Measurements from ENCODE around the gene ZNF787. TPM values are rescaled to one million over a fixed set of nuclear protein-coding genes. Genes with fewer than 3 reads are reported as not detected.

ZNF787 gene
- total RNA-seq, 1 donor from 2014 or later: 33.9 TPM

DNA sequence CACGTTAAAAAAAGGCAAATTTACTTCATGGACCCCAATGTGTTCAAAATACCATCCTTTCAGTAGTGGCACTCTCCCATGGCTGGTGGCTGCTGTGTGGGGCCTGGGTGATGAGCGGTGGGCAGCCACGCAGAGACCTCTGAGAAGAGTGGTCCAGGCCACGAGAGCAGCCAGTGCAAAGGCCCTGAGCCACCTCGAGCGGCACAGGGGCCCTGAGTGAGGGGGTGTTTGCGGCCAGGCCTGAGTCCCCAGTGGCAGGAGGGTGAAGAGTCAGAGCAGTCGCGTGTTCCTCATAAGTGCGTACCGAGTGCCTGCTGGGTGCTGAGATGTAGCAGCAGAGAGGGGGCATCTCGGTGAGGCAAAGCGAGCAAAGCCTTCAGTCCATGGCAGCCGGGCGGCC is 27.0 kb upstream of the ZNF787 start:
- H3K36me3 Mint-ChIP-seq (ENCODE audit: insufficient read depth): peaks cover 18% of the 10 kb centered on the region
- no peak for DNase-seq (ENCODE audit: low spot score, unreplicated experiment)
- no peaks in the 10 kb centered on the region for H3K9me3 Mint-ChIP-seq (ENCODE audit: low read depth)
- TF ChIP-seq, protein P1, sequence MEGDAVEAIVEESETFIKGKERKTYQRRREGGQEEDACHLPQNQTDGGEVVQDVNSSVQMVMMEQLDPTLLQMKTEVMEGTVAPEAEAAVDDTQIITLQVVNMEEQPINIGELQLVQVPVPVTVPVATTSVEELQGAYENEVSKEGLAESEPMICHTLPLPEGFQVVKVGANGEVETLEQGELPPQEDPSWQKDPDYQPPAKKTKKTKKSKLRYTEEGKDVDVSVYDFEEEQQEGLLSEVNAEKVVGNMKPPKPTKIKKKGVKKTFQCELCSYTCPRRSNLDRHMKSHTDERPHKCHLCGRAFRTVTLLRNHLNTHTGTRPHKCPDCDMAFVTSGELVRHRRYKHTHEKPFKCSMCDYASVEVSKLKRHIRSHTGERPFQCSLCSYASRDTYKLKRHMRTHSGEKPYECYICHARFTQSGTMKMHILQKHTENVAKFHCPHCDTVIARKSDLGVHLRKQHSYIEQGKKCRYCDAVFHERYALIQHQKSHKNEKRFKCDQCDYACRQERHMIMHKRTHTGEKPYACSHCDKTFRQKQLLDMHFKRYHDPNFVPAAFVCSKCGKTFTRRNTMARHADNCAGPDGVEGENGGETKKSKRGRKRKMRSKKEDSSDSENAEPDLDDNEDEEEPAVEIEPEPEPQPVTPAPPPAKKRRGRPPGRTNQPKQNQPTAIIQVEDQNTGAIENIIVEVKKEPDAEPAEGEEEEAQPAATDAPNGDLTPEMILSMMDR (IDR thresholded peaks at IDR 0.05; ENCODE audit: unreplicated experiment): no peak
- no peak overlapping the region for H3K27ac Mint-ChIP-seq
- H3K27me3 Mint-ChIP-seq: no peaks in the 10 kb centered on the region
- peaks cover 18% of the 10 kb centered on the region for H3K4me1 Mint-ChIP-seq (ENCODE audit: low read depth)
- H3K4me3 Mint-ChIP-seq (ENCODE audit: low read depth): no peak overlapping the region

GRCh38 chr19:56147307-56147706 is 26.2 kb upstream of the ZNF787 start:
- TF ChIP-seq, protein P1 (IDR thresholded peaks at IDR 0.05; ENCODE audit: unreplicated experiment): no peak
- Mint-ChIP-seq H3K4me3 (ENCODE audit: low read depth) (no peak overlapping the region), H3K4me1 (ENCODE audit: low read depth) (peaks cover 23% of the 10 kb centered on the region), H3K36me3 (ENCODE audit: insufficient read depth) (peaks cover 16% of the 10 kb centered on the region), H3K27ac (no peak overlapping the region), H3K27me3 (no peaks in the 10 kb centered on the region), H3K9me3 (ENCODE audit: low read depth) (no peaks in the 10 kb centered on the region)
- DNase-seq (ENCODE audit: low spot score, unreplicated experiment): no peak

DNA sequence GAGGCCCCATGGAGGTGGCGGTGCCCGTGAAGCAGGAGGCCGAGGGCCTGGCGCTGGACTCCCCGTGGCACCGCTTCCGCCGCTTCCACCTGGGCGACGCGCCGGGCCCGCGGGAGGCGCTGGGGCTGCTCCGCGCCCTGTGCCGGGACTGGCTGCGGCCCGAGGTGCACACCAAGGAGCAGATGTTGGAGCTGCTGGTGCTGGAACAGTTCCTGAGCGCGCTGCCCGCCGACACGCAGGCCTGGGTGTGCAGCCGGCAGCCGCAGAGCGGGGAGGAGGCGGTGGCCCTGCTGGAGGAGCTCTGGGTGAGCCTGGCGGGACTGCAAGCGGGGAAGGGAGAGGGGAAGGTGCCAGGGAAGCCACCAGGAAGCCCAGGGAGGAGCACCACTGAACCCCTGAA is 25.8 kb upstream of the ZNF787 start:
- Mint-ChIP-seq H3K27ac (no peak overlapping the region), H3K27me3 (no peaks in the 10 kb centered on the region)

DNA sequence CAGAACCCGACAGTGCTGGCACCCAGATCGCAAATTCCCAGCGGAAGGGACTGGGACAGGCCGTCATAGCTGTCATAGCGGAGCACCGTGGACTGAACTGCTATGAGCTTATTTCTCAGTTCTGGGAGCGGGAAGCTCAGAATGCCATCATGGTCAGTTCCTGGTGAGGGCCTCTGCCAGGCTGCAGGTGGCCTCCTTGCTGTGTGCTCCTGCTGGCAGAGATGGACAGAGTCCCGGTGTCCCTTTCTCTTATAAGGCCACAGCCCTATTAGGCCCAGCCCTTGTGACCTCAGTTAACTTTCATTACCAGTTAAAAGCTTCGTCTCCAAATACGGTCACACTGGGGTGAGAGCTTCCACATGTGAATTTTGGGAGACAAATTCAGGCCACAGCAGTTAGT is 24.6 kb upstream of the ZNF787 start:
- H3K27ac Mint-ChIP-seq: no peak overlapping the region
- H3K36me3 Mint-ChIP-seq (ENCODE audit: insufficient read depth): peaks cover 16% of the 10 kb centered on the region
- peaks cover 26% of the 10 kb centered on the region for H3K4me1 Mint-ChIP-seq (ENCODE audit: low read depth)
- H3K4me3 Mint-ChIP-seq (ENCODE audit: low read depth): no peak overlapping the region
- no peaks in the 10 kb centered on the region for H3K9me3 Mint-ChIP-seq (ENCODE audit: low read depth)
- no peak for DNase-seq (ENCODE audit: low spot score, unreplicated experiment)
- no peaks in the 10 kb centered on the region for H3K27me3 Mint-ChIP-seq
- TF ChIP-seq, protein P1 (IDR thresholded peaks at IDR 0.05; ENCODE audit: unreplicated experiment): no peak

More for the DNA sequence above, 25.8 kb upstream of the ZNF787 start:
- TF ChIP-seq, protein P1 (IDR thresholded peaks at IDR 0.05; ENCODE audit: unreplicated experiment): no peak
- DNase-seq (ENCODE audit: low spot score, unreplicated experiment): no peak
- H3K4me3 Mint-ChIP-seq (ENCODE audit: low read depth): no peak overlapping the region
- peaks cover 25% of the 10 kb centered on the region for H3K4me1 Mint-ChIP-seq (ENCODE audit: low read depth)
- peaks cover 16% of the 10 kb centered on the region for H3K36me3 Mint-ChIP-seq (ENCODE audit: insufficient read depth)
- no peaks in the 10 kb centered on the region for H3K9me3 Mint-ChIP-seq (ENCODE audit: low read depth)

- Mint-ChIP-seq H3K27me3 (no peaks in the 10 kb centered on the region), H3K4me3 (ENCODE audit: low read depth) (no peak overlapping the region), H3K36me3 (ENCODE audit: insufficient read depth) (peaks cover 11% of the 10 kb centered on the region), H3K9me3 (ENCODE audit: low read depth) (no peaks in the 10 kb centered on the region), H3K4me1 (ENCODE audit: low read depth) (peaks cover 32% of the 10 kb centered on the region), H3K27ac (peak overlapping the region; percentile 37)
- DNase-seq (ENCODE audit: low spot score, unreplicated experiment): no peak
- TF ChIP-seq, protein P1 (IDR thresholded peaks at IDR 0.05; ENCODE audit: unreplicated experiment): no peak
Measured at GRCh38 chr19:56144831-56145230, 23.7 kb upstream of the ZNF787 start.

Data from progenitor cell of endocrine pancreas (in vitro differentiated cells).